Measurements from ENCODE around the gene ITGA8. TPM values are rescaled to one million over a fixed set of nuclear protein-coding genes. Genes with fewer than 3 reads are reported as not detected.

ITGA8 gene
- total RNA-seq, 1 donor from 2014 or later: 6.9 TPM

- H3K27me3 Mint-ChIP-seq (ENCODE audit: unreplicated experiment): no peaks in the 10 kb centered on the region
- H3K4me3 Mint-ChIP-seq (ENCODE audit: unreplicated experiment): no peak overlapping the region
- no peaks in the 10 kb centered on the region for H3K36me3 Mint-ChIP-seq (ENCODE audit: unreplicated experiment)
- DNase-seq (ENCODE audit: extremely low spot score, unreplicated experiment): no peak
- TF ChIP-seq CTCF (IDR thresholded peaks at IDR 0.05): no peak
- H3K4me1 Mint-ChIP-seq (ENCODE audit: unreplicated experiment): peaks cover 40% of the 10 kb centered on the region
- H3K9me3 Mint-ChIP-seq (ENCODE audit: unreplicated experiment): no peaks in the 10 kb centered on the region
- peak overlapping the region; percentile 6 for H3K27ac Mint-ChIP-seq (ENCODE audit: unreplicated experiment)
Measured at GRCh38 chr10:15609246-15609645, 110.5 kb downstream of the ITGA8 start.

GRCh38 chr10:15606377-15606776, 113.3 kb downstream of the ITGA8 start:
- H3K4me3 Mint-ChIP-seq (ENCODE audit: unreplicated experiment): no peak overlapping the region
- H3K9me3 Mint-ChIP-seq (ENCODE audit: unreplicated experiment): no peaks in the 10 kb centered on the region
- no peaks in the 10 kb centered on the region for H3K27me3 Mint-ChIP-seq (ENCODE audit: unreplicated experiment)
- no peak overlapping the region for H3K27ac Mint-ChIP-seq (ENCODE audit: unreplicated experiment)
- TF ChIP-seq CTCF (IDR thresholded peaks at IDR 0.05): no peak
- peaks cover 4% of the 10 kb centered on the region for H3K36me3 Mint-ChIP-seq (ENCODE audit: unreplicated experiment)
- H3K4me1 Mint-ChIP-seq (ENCODE audit: unreplicated experiment): peaks cover 29% of the 10 kb centered on the region
- DNase-seq (ENCODE audit: extremely low spot score, unreplicated experiment): no peak

GRCh38 chr10:15605740-15606369, 113.9 kb downstream of the ITGA8 start:
- Mint-ChIP-seq H3K27me3 (ENCODE audit: unreplicated experiment) (no peaks in the 10 kb centered on the region), H3K36me3 (ENCODE audit: unreplicated experiment) (peaks cover 4% of the 10 kb centered on the region), H3K9me3 (ENCODE audit: unreplicated experiment) (no peaks in the 10 kb centered on the region), H3K4me3 (ENCODE audit: unreplicated experiment) (no peak overlapping the region), H3K4me1 (ENCODE audit: unreplicated experiment) (peaks cover 28% of the 10 kb centered on the region), H3K27ac (ENCODE audit: unreplicated experiment) (no peak overlapping the region)
- no peak for TF ChIP-seq CTCF (IDR thresholded peaks at IDR 0.05)
- DNase-seq (ENCODE audit: extremely low spot score, unreplicated experiment): no peak

- Mint-ChIP-seq H3K9me3 (ENCODE audit: unreplicated experiment) (no peaks in the 10 kb centered on the region), H3K4me1 (ENCODE audit: unreplicated experiment) (peaks cover 13% of the 10 kb centered on the region), H3K4me3 (ENCODE audit: unreplicated experiment) (no peak overlapping the region), H3K36me3 (ENCODE audit: unreplicated experiment) (peaks cover 9% of the 10 kb centered on the region), H3K27ac (ENCODE audit: unreplicated experiment) (no peak overlapping the region), H3K27me3 (ENCODE audit: unreplicated experiment) (no peaks in the 10 kb centered on the region)
- no peak for TF ChIP-seq CTCF (IDR thresholded peaks at IDR 0.05)
- no peak for DNase-seq (ENCODE audit: extremely low spot score, unreplicated experiment)
Measured at GRCh38 chr10:15603446-15604011, 116.2 kb downstream of the ITGA8 start.

- no peak overlapping the region for H3K4me3 Mint-ChIP-seq (ENCODE audit: unreplicated experiment)
- peaks cover 5% of the 10 kb centered on the region for H3K4me1 Mint-ChIP-seq (ENCODE audit: unreplicated experiment)
- no peaks in the 10 kb centered on the region for H3K27me3 Mint-ChIP-seq (ENCODE audit: unreplicated experiment)
- H3K36me3 Mint-ChIP-seq (ENCODE audit: unreplicated experiment): peaks cover 9% of the 10 kb centered on the region
- no peaks in the 10 kb centered on the region for H3K9me3 Mint-ChIP-seq (ENCODE audit: unreplicated experiment)
- no peak for TF ChIP-seq CTCF (IDR thresholded peaks at IDR 0.05)
- no peak for DNase-seq (ENCODE audit: extremely low spot score, unreplicated experiment)
- no peak overlapping the region for H3K27ac Mint-ChIP-seq (ENCODE audit: unreplicated experiment)
Measured at GRCh38 chr10:15601819-15602218, 117.9 kb downstream of the ITGA8 start.

Data from osteocyte (in vitro differentiated cells).